ENCODE measurements around the gene SCRN2. TPM values are rescaled to one million over a fixed set of nuclear protein-coding genes. Genes with fewer than 3 reads are reported as not detected.
A peak's percentile ranks its signal among the peaks of the same experiment; 100 is the strongest.

SCRN2 gene
- total RNA-seq, 2 experiments from 2014 or later, result 38.0 to 39.6 TPM

GRCh38 chr17:47808036-47808829, 32.8 kb downstream of the SCRN2 start:
- Mint-ChIP-seq H3K4me3 (no peak overlapping the region), H3K4me1 (peaks cover 1% of the 10 kb centered on the region), H3K9me3 (no peaks in the 10 kb centered on the region), H3K36me3 (peaks cover 14% of the 10 kb centered on the region), H3K27ac (no peak overlapping the region), H3K27me3 (peaks cover 2% of the 10 kb centered on the region)
- DNase-seq (no peak), ATAC-seq (ENCODE audit: low read depth) (no peak)
- POLR2A ChIA-PET, result no interaction called here

- no peaks in the 10 kb centered on the region for H3K9me3 Mint-ChIP-seq
- POLR2A ChIA-PET, result interaction anchor here (1.3 kb wide), 1 partner anchor 14 kb away, joined by 4 read pairs; the partner anchor contains the start of gene OSBPL7
- ATAC-seq (ENCODE audit: low read depth) (no peak), DNase-seq (no peak)
- H3K4me3 Mint-ChIP-seq, result no peak overlapping the region
- H3K27ac Mint-ChIP-seq, result no peak overlapping the region
- H3K36me3 Mint-ChIP-seq, result peaks cover 14% of the 10 kb centered on the region
- H3K4me1 Mint-ChIP-seq, result peaks cover 1% of the 10 kb centered on the region
- peaks cover 2% of the 10 kb centered on the region for H3K27me3 Mint-ChIP-seq
These were observed 33.7 kb downstream of the SCRN2 start for GRCh38 chr17:47807421-47807820.

- Mint-ChIP-seq H3K27me3 (peaks cover 2% of the 10 kb centered on the region), H3K27ac (no peak overlapping the region), H3K9me3 (no peaks in the 10 kb centered on the region), H3K4me3 (no peak overlapping the region), H3K4me1 (peaks cover 1% of the 10 kb centered on the region), H3K36me3 (peaks cover 13% of the 10 kb centered on the region)
- ATAC-seq (ENCODE audit: low read depth), result no peak
- POLR2A ChIA-PET, result interaction anchor here (1.3 kb wide), 1 partner anchor 15 kb away, joined by 4 read pairs; the partner anchor contains the start of gene OSBPL7
- no peak for DNase-seq
These were observed 34.2 kb downstream of the SCRN2 start for GRCh38 chr17:47806913-47807255.

- POLR2A ChIA-PET, result interaction anchor here (1.3 kb wide), 1 partner anchor 15 kb away, joined by 4 read pairs; the partner anchor contains the start of gene OSBPL7
- H3K9me3 Mint-ChIP-seq, result no peaks in the 10 kb centered on the region
- no peak for ATAC-seq (ENCODE audit: low read depth)
- H3K27me3 Mint-ChIP-seq, result peaks cover 2% of the 10 kb centered on the region
- peaks cover 13% of the 10 kb centered on the region for H3K36me3 Mint-ChIP-seq
- H3K4me1 Mint-ChIP-seq, result no peaks in the 10 kb centered on the region
- no peak overlapping the region for H3K4me3 Mint-ChIP-seq
- H3K27ac Mint-ChIP-seq, result no peak overlapping the region
- no peak for DNase-seq
These were observed 34.8 kb downstream of the SCRN2 start for GRCh38 chr17:47806026-47806912.

- no peaks in the 10 kb centered on the region for H3K4me1 Mint-ChIP-seq
- H3K4me3 Mint-ChIP-seq, result no peak overlapping the region
- H3K9me3 Mint-ChIP-seq, result no peaks in the 10 kb centered on the region
- POLR2A ChIA-PET, result interaction anchor here (1.1 kb wide), 1 partner anchor 30 kb away, joined by 3 read pairs; no protein-coding TSS in a partner anchor
- H3K36me3 Mint-ChIP-seq, result peaks cover 9% of the 10 kb centered on the region
- DNase-seq (no peak), ATAC-seq (ENCODE audit: low read depth) (no peak)
- no peak overlapping the region for H3K27ac Mint-ChIP-seq
- H3K27me3 Mint-ChIP-seq, result peaks cover 5% of the 10 kb centered on the region
These were observed 36.6 kb downstream of the SCRN2 start for GRCh38 chr17:47804461-47804860.

- H3K27ac Mint-ChIP-seq, result no peak overlapping the region
These were observed 37.3 kb downstream of the SCRN2 start for GRCh38 chr17:47803751-47804150.

GRCh38 chr17:47803201-47803600, 37.9 kb downstream of the SCRN2 start:
- Mint-ChIP-seq H3K4me3 (no peak overlapping the region), H3K36me3 (peaks cover 9% of the 10 kb centered on the region), H3K27ac (no peak overlapping the region), H3K27me3 (peaks cover 8% of the 10 kb centered on the region), H3K9me3 (no peaks in the 10 kb centered on the region), H3K4me1 (no peaks in the 10 kb centered on the region)
- ATAC-seq (ENCODE audit: low read depth) (no peak), DNase-seq (no peak)
- POLR2A ChIA-PET, result no interaction called here

More at GRCh38 chr17:47803751-47804150, 37.3 kb downstream of the SCRN2 start:
- DNase-seq (no peak), ATAC-seq (ENCODE audit: low read depth) (no peak)
- Mint-ChIP-seq H3K27me3 (peaks cover 5% of the 10 kb centered on the region), H3K4me3 (no peak overlapping the region), H3K36me3 (peaks cover 9% of the 10 kb centered on the region), H3K9me3 (no peaks in the 10 kb centered on the region), H3K4me1 (no peaks in the 10 kb centered on the region)
- POLR2A ChIA-PET, result no interaction called here

- no peak overlapping the region for H3K27ac Mint-ChIP-seq
- ATAC-seq (ENCODE audit: low read depth) (peak; percentile 90), DNase-seq (peak; percentile 60)
- H3K9me3 Mint-ChIP-seq, result no peaks in the 10 kb centered on the region
- POLR2A ChIA-PET, result interaction anchor here (0.6 kb wide), 1 partner anchor 11 kb away, joined by 3 read pairs; no protein-coding TSS in a partner anchor
- no peak overlapping the region for H3K4me3 Mint-ChIP-seq
- peaks cover 13% of the 10 kb centered on the region for H3K27me3 Mint-ChIP-seq
- H3K36me3 Mint-ChIP-seq, result peaks cover 5% of the 10 kb centered on the region
- no peaks in the 10 kb centered on the region for H3K4me1 Mint-ChIP-seq
These were observed 38.6 kb downstream of the SCRN2 start for GRCh38 chr17:47802341-47803022.

GRCh38 chr17:47801906-47802305, 39.2 kb downstream of the SCRN2 start:
- POLR2A ChIA-PET, result interaction anchor here (0.6 kb wide), 1 partner anchor 11 kb away, joined by 3 read pairs; no protein-coding TSS in a partner anchor
- H3K9me3 Mint-ChIP-seq, result no peaks in the 10 kb centered on the region
- ATAC-seq (ENCODE audit: low read depth) (no peak), DNase-seq (no peak)
- peaks cover 15% of the 10 kb centered on the region for H3K27me3 Mint-ChIP-seq
- no peak overlapping the region for H3K27ac Mint-ChIP-seq
- H3K4me3 Mint-ChIP-seq, result no peak overlapping the region
- H3K4me1 Mint-ChIP-seq, result no peaks in the 10 kb centered on the region
- H3K36me3 Mint-ChIP-seq, result peaks cover 3% of the 10 kb centered on the region

GRCh38 chr17:47801176-47801765, 39.8 kb downstream of the SCRN2 start:
- Mint-ChIP-seq H3K9me3 (no peaks in the 10 kb centered on the region), H3K27me3 (peaks cover 15% of the 10 kb centered on the region), H3K4me3 (no peak overlapping the region), H3K36me3 (peaks cover 2% of the 10 kb centered on the region), H3K27ac (no peak overlapping the region), H3K4me1 (no peaks in the 10 kb centered on the region)
- POLR2A ChIA-PET, result no interaction called here
- no peak for ATAC-seq (ENCODE audit: low read depth)
- no peak for DNase-seq

- Mint-ChIP-seq H3K9me3 (no peaks in the 10 kb centered on the region), H3K4me1 (no peaks in the 10 kb centered on the region), H3K27me3 (peaks cover 17% of the 10 kb centered on the region), H3K27ac (no peak overlapping the region), H3K4me3 (no peak overlapping the region), H3K36me3 (peaks cover 2% of the 10 kb centered on the region)
- DNase-seq (no peak), ATAC-seq (ENCODE audit: low read depth) (no peak)
- POLR2A ChIA-PET, result no interaction called here
These were observed 40.4 kb downstream of the SCRN2 start for GRCh38 chr17:47800686-47801085.

- DNase-seq (no peak), ATAC-seq (ENCODE audit: low read depth) (no peak)
- no peak overlapping the region for H3K27ac Mint-ChIP-seq
- POLR2A ChIA-PET, result no interaction called here
- H3K4me3 Mint-ChIP-seq, result no peak overlapping the region
- no peaks in the 10 kb centered on the region for H3K9me3 Mint-ChIP-seq
- H3K36me3 Mint-ChIP-seq, result no peaks in the 10 kb centered on the region
- H3K4me1 Mint-ChIP-seq, result no peaks in the 10 kb centered on the region
- peaks cover 37% of the 10 kb centered on the region for H3K27me3 Mint-ChIP-seq
These were observed 43.3 kb downstream of the SCRN2 start for GRCh38 chr17:47797797-47798196.

- Mint-ChIP-seq H3K27me3 (peaks cover 72% of the 10 kb centered on the region), H3K36me3 (no peaks in the 10 kb centered on the region), H3K4me3 (no peak overlapping the region), H3K4me1 (peaks cover 4% of the 10 kb centered on the region), H3K27ac (no peak overlapping the region), H3K9me3 (no peaks in the 10 kb centered on the region)
- ATAC-seq (ENCODE audit: low read depth) (no peak), DNase-seq (no peak)
- POLR2A ChIA-PET, result no interaction called here
These were observed 48.1 kb downstream of the SCRN2 start for GRCh38 chr17:47792979-47793378.
